Nucleus accumbens (tissue), 56 donors: ENCODE data around the gene DSCAML1.
A peak's percentile ranks its signal among the peaks of the same experiment; 100 is the strongest.
"Not testable (repeated sequence)": the region's sequence is repeated elsewhere in the genome, so short reads cannot be mapped to it uniquely, and the experiment has no call there.

ENCODE experiments used
- DNase-seq, 56 donors: peaks; one replicate each; lab custom pipeline; 2025; lab: John Stamatoyannopoulos, UW

DSCAML1 gene

GRCh38 chr11:117410238-117410637, 386.8 kb downstream of the DSCAML1 start:
- no peak for DNase-seq

DNA sequence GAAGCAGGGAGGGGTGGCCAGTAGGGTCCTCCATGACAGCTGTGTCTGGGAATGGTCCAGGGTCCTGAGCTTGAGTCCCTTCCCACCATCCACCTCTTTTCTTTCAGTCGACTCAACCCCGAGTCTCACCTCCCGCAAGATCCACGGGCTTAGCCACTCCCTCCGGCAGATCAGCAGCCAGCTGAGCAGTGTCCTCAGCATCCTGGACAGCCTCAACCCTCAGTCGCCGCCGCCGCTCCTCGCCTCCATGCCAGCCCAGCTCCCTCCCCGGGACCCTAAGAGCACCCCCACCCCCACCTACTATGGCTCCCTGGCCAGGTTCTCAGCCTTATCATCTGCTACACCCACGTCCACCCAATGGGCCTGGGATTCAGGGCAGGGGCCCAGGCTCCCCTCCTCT, 387.5 kb downstream of the DSCAML1 start:
- DNase-seq = no peak

DNA sequence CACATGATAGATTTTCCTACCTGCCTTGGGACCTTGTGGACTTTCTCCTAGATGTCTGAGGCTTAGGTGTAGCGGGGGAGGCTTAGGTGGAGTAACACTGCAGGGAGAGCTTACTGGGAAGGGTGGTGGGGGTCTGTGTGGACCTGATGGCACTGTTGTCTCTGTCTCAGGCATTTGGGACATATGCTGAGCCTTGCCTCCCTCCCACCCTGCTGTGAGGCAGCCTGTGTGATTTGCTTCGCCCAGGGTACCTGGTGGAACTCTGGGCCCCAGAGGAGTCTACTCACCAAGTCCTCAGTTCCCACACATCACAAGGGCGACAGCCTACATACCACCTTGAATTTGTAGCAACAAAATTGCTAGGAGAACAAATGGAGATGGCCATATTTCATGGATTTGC, 388.7 kb downstream of the DSCAML1 start:
- no peak for DNase-seq

GRCh38 chr11:117407016-117407415, 390.0 kb downstream of the DSCAML1 start:
- no peak for DNase-seq

GRCh38 chr11:117405898-117406297, 391.1 kb downstream of the DSCAML1 start:
- not testable (repeated sequence) for DNase-seq

DNA sequence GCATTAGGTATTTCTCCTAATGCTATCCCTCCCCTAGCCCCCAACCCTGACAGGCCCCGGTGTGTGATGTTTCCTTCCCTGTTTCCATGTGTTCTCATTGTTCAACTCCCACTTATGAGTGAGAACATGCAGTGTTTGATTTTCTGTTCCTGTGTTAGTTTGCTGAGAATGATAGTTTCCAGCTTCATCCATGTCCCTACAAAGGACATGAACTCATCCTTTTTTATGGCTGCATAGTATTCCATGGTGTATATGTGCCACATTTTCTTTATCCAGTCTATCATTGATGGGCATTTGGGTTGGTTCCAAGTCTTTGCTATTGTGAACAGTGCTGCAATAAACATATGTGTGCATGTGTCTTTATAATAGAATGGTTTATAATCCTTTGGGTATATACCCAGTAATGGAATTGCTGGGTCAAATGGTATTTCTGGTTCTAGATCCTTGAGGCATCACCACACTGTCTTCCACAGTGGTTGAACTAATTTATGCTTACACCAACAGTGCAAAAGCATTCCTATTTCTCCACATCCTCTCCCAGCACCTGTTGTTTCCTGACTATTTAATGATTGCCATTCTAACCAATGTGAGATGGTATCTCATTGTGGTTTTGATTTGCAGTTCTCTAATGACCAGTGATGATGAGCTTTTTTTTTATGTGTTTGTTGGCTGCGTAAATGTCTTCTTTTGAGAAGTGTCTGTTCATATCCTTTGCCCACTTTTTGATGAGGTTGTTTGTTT, 397.7 kb downstream of the DSCAML1 start:
- DNase-seq = not testable (repeated sequence)

DNA sequence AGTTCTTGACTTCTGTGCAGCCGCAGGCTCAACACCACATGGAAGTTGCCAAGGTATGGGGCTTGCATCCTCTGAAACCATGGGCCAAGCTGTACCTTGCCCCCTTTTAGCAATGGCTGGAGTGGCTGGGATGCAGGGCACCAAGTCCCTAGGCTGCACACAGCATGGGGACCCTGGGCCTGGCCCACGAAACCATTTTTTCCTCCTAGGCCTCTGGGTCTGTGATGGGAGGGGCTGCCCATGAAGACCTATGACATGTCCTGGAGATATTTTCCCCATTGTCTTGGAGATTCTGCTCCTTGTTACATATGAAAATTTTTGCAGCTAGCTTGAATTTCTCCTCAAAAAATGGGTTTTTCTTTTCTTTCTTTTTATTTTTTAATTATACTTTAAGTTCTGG, 398.4 kb downstream of the DSCAML1 start:
- DNase-seq = not testable (repeated sequence)

DNA sequence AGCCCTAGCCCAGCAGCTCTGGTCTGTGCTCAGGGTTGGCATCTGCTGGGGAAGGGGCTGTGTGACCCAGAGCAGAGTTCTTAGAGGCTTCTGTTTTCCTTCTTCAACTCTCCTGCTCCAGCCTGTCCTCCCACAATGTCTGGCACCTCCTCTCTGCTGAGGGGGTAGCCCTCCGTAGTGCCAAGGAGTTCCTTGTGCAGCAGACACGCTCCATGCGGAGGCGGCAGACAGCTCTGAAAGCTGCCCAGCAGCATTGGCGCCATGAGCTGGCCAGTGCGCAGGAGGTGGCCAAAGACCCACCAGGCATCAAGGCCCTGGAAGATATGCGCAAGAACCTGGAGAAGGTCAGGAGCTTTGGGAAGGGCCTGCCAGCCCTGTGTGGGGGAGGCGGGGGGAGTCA, 400.0 kb downstream of the DSCAML1 start:
- DNase-seq = no peak

DNA sequence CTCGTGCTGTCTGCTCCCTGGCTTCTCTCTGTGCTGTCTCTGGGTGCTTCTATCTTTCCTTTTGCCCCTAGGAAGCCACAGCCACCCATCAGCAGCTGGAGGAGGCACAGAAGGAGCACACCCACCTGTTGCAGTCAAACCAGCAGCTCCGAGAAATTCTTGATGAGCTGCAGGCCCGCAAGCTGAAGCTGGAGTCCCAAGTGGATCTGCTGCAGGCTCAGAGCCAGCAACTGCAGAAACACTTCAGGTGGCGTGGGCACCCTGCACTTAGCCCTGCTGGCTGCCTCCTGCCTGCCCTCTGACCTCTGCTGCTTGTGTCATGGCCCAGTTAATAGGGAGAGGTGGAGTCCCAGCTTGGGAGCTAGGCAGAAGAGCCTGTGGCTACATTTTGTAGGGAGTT, 401.5 kb downstream of the DSCAML1 start:
- DNase-seq = peak in 1 of 56 donors; percentile 6

DNA sequence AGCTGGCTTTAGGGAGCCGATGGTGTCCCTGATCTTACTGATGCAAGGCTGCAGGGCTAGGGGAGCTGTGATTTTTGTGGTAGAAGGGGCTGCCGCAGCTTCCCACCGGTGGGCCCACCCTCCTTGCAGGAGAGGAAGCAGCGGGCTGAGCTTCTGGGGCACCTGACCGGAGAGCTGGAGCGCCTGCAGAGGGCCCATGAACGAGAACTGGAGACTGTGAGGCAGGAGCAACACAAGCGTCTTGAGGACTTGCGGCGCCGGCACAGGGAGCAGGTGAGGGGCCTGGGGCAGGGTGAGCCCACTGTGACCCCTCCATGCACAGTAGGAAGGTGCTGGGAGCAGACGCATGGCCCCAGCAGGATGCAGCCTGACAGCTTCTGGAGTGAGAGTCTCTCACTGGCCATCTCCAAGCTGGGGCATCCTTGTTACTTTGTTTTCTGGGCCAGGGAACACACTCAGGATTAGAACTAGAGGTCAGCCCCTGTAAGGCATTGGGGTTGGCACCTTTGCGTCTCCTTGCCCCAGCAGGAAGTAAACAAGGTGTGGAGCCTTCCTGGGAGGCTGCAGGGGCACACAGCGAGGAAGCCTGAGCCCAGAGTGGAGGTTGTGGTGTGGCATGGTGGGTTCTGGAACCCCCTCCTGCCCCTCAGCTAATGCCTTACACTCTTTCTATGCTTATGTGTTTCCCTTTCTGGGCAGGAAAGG, 402.6 kb downstream of the DSCAML1 start:
- no peak for DNase-seq

DNA sequence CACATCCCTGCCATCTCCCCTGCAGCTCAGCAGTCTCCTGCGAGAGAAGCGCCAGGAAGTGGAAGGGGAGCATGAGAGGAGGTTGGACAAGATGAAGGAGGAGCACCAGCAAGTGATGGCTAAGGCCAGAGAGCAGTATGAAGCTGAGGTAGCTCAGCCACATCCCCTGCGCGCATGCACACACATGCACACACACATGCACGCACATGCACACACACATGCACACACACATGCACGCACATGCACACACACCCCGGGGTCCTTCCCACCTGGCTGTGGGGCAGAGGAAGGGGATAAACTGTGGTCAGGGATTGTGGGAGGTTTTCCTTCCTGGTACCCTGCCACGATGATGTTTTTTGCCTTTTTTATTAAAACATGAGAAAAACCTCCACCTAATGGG, 404.0 kb downstream of the DSCAML1 start:
- no peak for DNase-seq

- DNase-seq = no peak
These were observed 404.9 kb downstream of the DSCAML1 start for GRCh38 chr11:117392001-117392690.

- DNase-seq = no peak
These were observed 405.8 kb downstream of the DSCAML1 start for GRCh38 chr11:117391181-117391580.

DNA sequence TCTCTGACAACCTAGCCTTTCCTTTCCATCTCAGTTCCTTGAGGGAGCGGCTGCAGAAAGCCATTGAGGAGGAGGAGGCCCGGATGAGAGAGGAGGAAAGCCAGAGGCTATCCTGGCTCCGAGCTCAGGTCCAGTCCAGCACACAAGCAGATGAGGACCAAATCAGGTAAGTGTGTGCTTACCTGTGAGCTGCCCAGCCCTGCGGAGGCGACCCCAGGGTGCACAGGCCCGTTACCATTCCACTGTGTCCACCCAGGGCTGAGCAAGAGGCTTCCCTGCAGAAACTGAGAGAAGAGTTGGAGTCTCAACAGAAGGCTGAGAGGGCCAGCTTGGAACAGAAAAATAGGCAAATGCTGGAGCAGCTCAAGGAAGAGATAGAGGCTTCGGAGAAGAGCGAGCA, 406.3 kb downstream of the DSCAML1 start:
- DNase-seq = no peak

- DNase-seq = no peak
These were observed 408.8 kb downstream of the DSCAML1 start for GRCh38 chr11:117387992-117388755.

- DNase-seq = no peak
These were observed 411.1 kb downstream of the DSCAML1 start for GRCh38 chr11:117385906-117386305.

DNA sequence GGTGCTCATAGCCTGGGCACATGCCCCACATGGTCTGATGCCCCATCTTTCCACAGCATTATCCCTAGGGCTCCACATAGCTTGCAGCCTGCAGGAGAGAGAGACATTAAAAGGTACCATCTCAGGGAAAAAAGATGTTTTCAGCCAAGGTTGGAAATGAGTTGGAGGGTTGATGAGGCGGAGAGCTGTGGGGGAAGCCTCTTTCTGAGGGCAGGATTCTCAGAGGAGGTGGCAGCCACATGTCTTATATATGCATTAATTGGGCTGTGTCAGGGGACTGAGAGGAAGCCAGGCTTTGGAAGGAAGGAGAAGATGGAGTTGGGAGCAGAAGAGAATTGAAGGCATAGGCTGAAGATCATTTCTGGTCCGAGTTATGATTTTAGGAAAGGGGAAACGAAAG, 411.5 kb downstream of the DSCAML1 start:
- DNase-seq = peak in 4 of 56 donors; percentile 5 to 42 (median 19)

- peak in 20 of 56 donors; percentile 5 to 60 (median 24) for DNase-seq
These were observed 413.0 kb downstream of the DSCAML1 start for GRCh38 chr11:117384045-117384444.

DNA sequence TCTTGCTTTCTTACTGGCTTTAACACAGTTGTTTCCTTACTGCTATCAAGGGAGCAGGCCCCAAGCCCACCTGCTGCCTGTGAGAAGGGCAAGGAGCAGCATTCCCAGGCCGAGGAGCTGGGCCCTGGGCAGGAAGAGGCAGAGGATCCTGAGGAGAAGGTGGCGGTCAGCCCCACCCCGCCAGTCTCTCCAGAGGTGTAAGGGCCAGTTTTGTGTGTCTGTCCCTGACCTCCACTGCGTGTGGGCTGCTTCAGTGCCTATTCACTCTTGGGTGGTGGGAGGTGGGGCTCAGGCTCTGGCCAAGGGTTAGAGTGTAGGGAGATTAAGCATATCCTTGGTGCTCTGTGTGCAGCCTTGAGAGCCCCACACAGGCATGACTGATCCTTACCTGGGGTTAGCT, 414.3 kb downstream of the DSCAML1 start:
- DNase-seq = no peak

GRCh38 chr11:117381481-117382387, 415.3 kb downstream of the DSCAML1 start:
- no peak for DNase-seq
